ENCODE measurements around the gene VAV2.

Gene VAV2

GRCh38 chr9:133881671-133882381 lies 110.3 kb downstream of the VAV2 start:
- Histone ChIP-seq H2AFZ (ENCODE audit: low read depth, low read length, severe bottlenecking) (no peak overlapping the region), H3K36me3 (ENCODE audit: low read length) (no peaks in the 10 kb centered on the region), H3K9me2 (replicated peaks; ENCODE audit: insufficient read depth, low read length) (no peaks in the 10 kb centered on the region), H3K4me3 (ENCODE audit: insufficient read depth, low read length, poor library complexity, severe bottlenecking) (no peak overlapping the region), H3K9me3 (ENCODE audit: insufficient read depth, low read length) (no peaks in the 10 kb centered on the region), H3K27ac (ENCODE audit: low read depth, low read length) (no peak overlapping the region), H4K20me1 (ENCODE audit: low read depth, low read length) (no peaks in the 10 kb centered on the region), H3K27me3 (ENCODE audit: low read length) (no peaks in the 10 kb centered on the region), H3K79me2 (ENCODE audit: insufficient read depth, low read length) (peaks cover 73% of the 10 kb centered on the region), H3F3A (ENCODE audit: insufficient read depth) (no peaks in the 10 kb centered on the region), H3K9ac (ENCODE audit: low read length) (no peak overlapping the region), H3K4me2 (ENCODE audit: low read depth, low read length, poor library complexity, severe bottlenecking) (no peak overlapping the region)
- TF ChIP-seq CTCF (IDR thresholded peaks at IDR 0.05; ENCODE audit: insufficient read depth, low read length, poor library complexity, severe bottlenecking) (no peak), EZH2phosphoT487 (conservative IDR thresholded peaks at IDR 0.05; ENCODE audit: low read length) (no peak)

- Histone ChIP-seq H3K79me2 (ENCODE audit: insufficient read depth, low read length) (peaks cover 73% of the 10 kb centered on the region), H3F3A (ENCODE audit: insufficient read depth) (no peaks in the 10 kb centered on the region), H4K20me1 (ENCODE audit: low read depth, low read length) (no peaks in the 10 kb centered on the region), H3K36me3 (ENCODE audit: low read length) (no peaks in the 10 kb centered on the region), H3K27ac (ENCODE audit: low read depth, low read length) (no peak overlapping the region), H3K4me2 (ENCODE audit: low read depth, low read length, poor library complexity, severe bottlenecking) (no peak overlapping the region), H3K27me3 (ENCODE audit: low read length) (no peaks in the 10 kb centered on the region), H3K4me3 (ENCODE audit: insufficient read depth, low read length, poor library complexity, severe bottlenecking) (no peak overlapping the region), H3K9me2 (replicated peaks; ENCODE audit: insufficient read depth, low read length) (no peaks in the 10 kb centered on the region), H3K9ac (ENCODE audit: low read length) (no peak overlapping the region), H3K9me3 (ENCODE audit: insufficient read depth, low read length) (no peaks in the 10 kb centered on the region), H2AFZ (ENCODE audit: low read depth, low read length, severe bottlenecking) (no peak overlapping the region)
- TF ChIP-seq EZH2phosphoT487 (conservative IDR thresholded peaks at IDR 0.05; ENCODE audit: low read length) (no peak), CTCF (IDR thresholded peaks at IDR 0.05; ENCODE audit: insufficient read depth, low read length, poor library complexity, severe bottlenecking) (no peak)
Measured at GRCh38 chr9:133880851-133881661, 111.1 kb downstream of the VAV2 start.

- H3K9me2 ChIP-seq (replicated peaks; ENCODE audit: insufficient read depth, low read length) = no peaks in the 10 kb centered on the region
- H3K79me2 ChIP-seq (ENCODE audit: insufficient read depth, low read length) = peaks cover 73% of the 10 kb centered on the region
- no peak overlapping the region for H3K4me2 ChIP-seq (ENCODE audit: low read depth, low read length, poor library complexity, severe bottlenecking)
- no peak overlapping the region for H2AFZ ChIP-seq (ENCODE audit: low read depth, low read length, severe bottlenecking)
- H3K27me3 ChIP-seq (ENCODE audit: low read length) = no peaks in the 10 kb centered on the region
- H3K9ac ChIP-seq (ENCODE audit: low read length) = no peak overlapping the region
- no peaks in the 10 kb centered on the region for H3K36me3 ChIP-seq (ENCODE audit: low read length)
- H4K20me1 ChIP-seq (ENCODE audit: low read depth, low read length) = no peaks in the 10 kb centered on the region; the same call in 1 of the 2 replicates
- TF ChIP-seq EZH2phosphoT487 (conservative IDR thresholded peaks at IDR 0.05; ENCODE audit: low read length) = no peak
- no peak for TF ChIP-seq CTCF (IDR thresholded peaks at IDR 0.05; ENCODE audit: insufficient read depth, low read length, poor library complexity, severe bottlenecking)
- H3K9me3 ChIP-seq (ENCODE audit: insufficient read depth, low read length) = no peaks in the 10 kb centered on the region
- H3F3A ChIP-seq (ENCODE audit: insufficient read depth) = no peaks in the 10 kb centered on the region
- H3K27ac ChIP-seq (ENCODE audit: low read depth, low read length) = no peak overlapping the region
- no peak overlapping the region for H3K4me3 ChIP-seq (ENCODE audit: insufficient read depth, low read length, poor library complexity, severe bottlenecking)
Measured at GRCh38 chr9:133880136-133880535, 112.0 kb downstream of the VAV2 start.
